Neural cell (in vitro differentiated cells): ENCODE data around the gene SLIT3. TPM values are rescaled to one million over a fixed set of nuclear protein-coding genes. Genes with fewer than 3 reads are reported as not detected.

ENCODE experiments used
- H2AFZ ChIP-seq: fragments of 200-600, 300-800 bp; sonication (generic), shearing (Covaris generic); 2 replicates; pipeline ENCODE4 v1.6.0; 2014; ENCODE audit warnings: low read depth, mild to moderate bottlenecking, antibody characterized with exemption, low read length, moderate library complexity
- H3F3A ChIP-seq: fragments of 200-600 bp; shearing (Covaris generic); 2 replicates; pipeline ENCODE4 v1.6.1; 2016; ENCODE audit warnings: mild to moderate bottlenecking, moderate library complexity, mixed read lengths, antibody characterized with exemption, low read length; ENCODE audit not compliant: insufficient read depth, poor library complexity, severe bottlenecking
- H3K27ac ChIP-seq: fragments of 200-600, 300-800 bp; sonication (generic), shearing (Covaris generic); 2 replicates; pipeline ENCODE4 v1.5.1; 2014; ENCODE audit warnings: mild to moderate bottlenecking, low read length, moderate library complexity
- H3K27me3 ChIP-seq: fragments of 300-800, 200-600 bp; sonication (generic), shearing (Covaris generic); 2 replicates; pipeline ENCODE4 v1.6.0; 2014; ENCODE audit warnings: mild to moderate bottlenecking, low read depth, low read length, moderate library complexity; ENCODE audit not compliant: insufficient read depth
- H3K36me3 ChIP-seq: fragments of 300-800, 200-600 bp; sonication (generic), shearing (Covaris generic); 2 replicates; pipeline ENCODE4 v1.5.1; 2014; ENCODE audit warnings: mild to moderate bottlenecking, antibody characterized with exemption, low read length, moderate library complexity; ENCODE audit not compliant: insufficient read depth
- H3K4me2 ChIP-seq: fragments of 300-800, 200-600 bp; sonication (generic), shearing (Covaris generic); 2 replicates; pipeline ENCODE4 v1.6.0; 2014; ENCODE audit warnings: mild to moderate bottlenecking, low read length
- H3K4me3 ChIP-seq: fragments of 300-800, 200-600 bp; sonication (generic), shearing (Covaris generic); 2 replicates; pipeline ENCODE4 v1.5.1; 2014; ENCODE audit warnings: mild to moderate bottlenecking, low read length, moderate library complexity
- H3K79me2 ChIP-seq: fragments of 200-600 bp; shearing (Covaris generic); replicated peaks from 2 replicates; pipeline ENCODE4 v1.6.0; 2014; ENCODE audit warnings: mild to moderate bottlenecking, low read length, moderate library complexity; ENCODE audit not compliant: insufficient read depth
- H3K9ac ChIP-seq: fragments of 300-800, 200-600 bp; sonication (generic), shearing (Covaris generic); 2 replicates; pipeline ENCODE4 v1.6.1; 2016; ENCODE audit warnings: mild to moderate bottlenecking, low read length, mixed read lengths
- H3K9me2 ChIP-seq: fragments of 200-600 bp; shearing (Covaris generic); 2 replicates; pipeline ENCODE4 v1.6.1; 2016; ENCODE audit warnings: mild to moderate bottlenecking, low read length, mixed read lengths; ENCODE audit not compliant: insufficient read depth
- H3K9me3 ChIP-seq: fragments of 200-600, 300-800 bp; sonication (generic), shearing (Covaris generic); 2 replicates; pipeline ENCODE4 v1.6.1; 2016; ENCODE audit warnings: mild to moderate bottlenecking, mixed run types, low read length, moderate library complexity, mixed read lengths
- H4K20me1 ChIP-seq: fragments of 200-600 bp; shearing (Covaris generic); 2 replicates; pipeline ENCODE4 v1.6.1; 2016; ENCODE audit warnings: mild to moderate bottlenecking, mixed run types; ENCODE audit not compliant: insufficient read depth
- EP300 ChIP-seq: fragments of 450-650 bp; conservative IDR thresholded peaks from 2 replicates; pipeline ENCODE4 v1.6.1; 2014; ENCODE audit warnings: antibody characterized with exemption, mild to moderate bottlenecking, moderate library complexity; ENCODE audit not compliant: poor library complexity, severe bottlenecking
- EZH2 ChIP-seq: fragments of 200-600, 300-800 bp; shearing (Covaris generic), sonication (generic); IDR thresholded peaks from 2 replicates; pipeline ENCODE4 v1.6.1; 2014; ENCODE audit warnings: antibody characterized with exemption, low read length, borderline replicate concordance, mild to moderate bottlenecking; ENCODE audit not compliant: insufficient read depth, poor library complexity, severe bottlenecking
- MXI1 ChIP-seq: fragments of 450-650 bp; conservative IDR thresholded peaks from 2 replicates; pipeline ENCODE4 v1.6.1; 2014; ENCODE audit warnings: antibody characterized with exemption, mild to moderate bottlenecking; ENCODE audit not compliant: poor library complexity, severe bottlenecking
- POLR2AphosphoS5 ChIP-seq: IDR thresholded peaks from 2 replicates; pipeline ENCODE4 v1.6.1; 2012
- RAD21 ChIP-seq: fragments of 450-650 bp; conservative IDR thresholded peaks from 2 replicates; pipeline ENCODE4 v1.6.1; 2014; ENCODE audit warnings: antibody characterized with exemption, mild to moderate bottlenecking, moderate library complexity
- SMC3 ChIP-seq: fragments of 450-650 bp; conservative IDR thresholded peaks from 2 replicates; pipeline ENCODE4 v1.6.1; 2014; ENCODE audit warnings: antibody characterized with exemption, mild to moderate bottlenecking, moderate library complexity; ENCODE audit not compliant: poor library complexity
- TAF1 ChIP-seq: IDR thresholded peaks from 2 replicates; pipeline ENCODE4 v1.6.1; 2012; ENCODE audit warnings: low read depth
- polyA plus RNA-seq: library from polyadenylated mRNA; depleted of rRNA; stranded (reverse); fragments of >200 nt; gene quantifications from 2 replicates; pipeline ENCODE4 v1.2.3, GENCODE V29; 2014
- TF ChIP-seq, protein P1 (sequence below): fragments of 450-650 bp; IDR thresholded peaks from 2 replicates; pipeline ENCODE4 v1.5.1; 2014; ENCODE audit warnings: antibody characterized with exemption, mild to moderate bottlenecking, moderate library complexity; ENCODE audit not compliant: poor library complexity, severe bottlenecking
- TF ChIP-seq, protein P2 (sequence below): IDR thresholded peaks from 2 replicates; pipeline ENCODE4 v1.6.1; 2012; ENCODE audit warnings: borderline replicate concordance

Gene SLIT3
- polyA plus RNA-seq, 1 donor from 2014 or later: 1.2 TPM

DNA sequence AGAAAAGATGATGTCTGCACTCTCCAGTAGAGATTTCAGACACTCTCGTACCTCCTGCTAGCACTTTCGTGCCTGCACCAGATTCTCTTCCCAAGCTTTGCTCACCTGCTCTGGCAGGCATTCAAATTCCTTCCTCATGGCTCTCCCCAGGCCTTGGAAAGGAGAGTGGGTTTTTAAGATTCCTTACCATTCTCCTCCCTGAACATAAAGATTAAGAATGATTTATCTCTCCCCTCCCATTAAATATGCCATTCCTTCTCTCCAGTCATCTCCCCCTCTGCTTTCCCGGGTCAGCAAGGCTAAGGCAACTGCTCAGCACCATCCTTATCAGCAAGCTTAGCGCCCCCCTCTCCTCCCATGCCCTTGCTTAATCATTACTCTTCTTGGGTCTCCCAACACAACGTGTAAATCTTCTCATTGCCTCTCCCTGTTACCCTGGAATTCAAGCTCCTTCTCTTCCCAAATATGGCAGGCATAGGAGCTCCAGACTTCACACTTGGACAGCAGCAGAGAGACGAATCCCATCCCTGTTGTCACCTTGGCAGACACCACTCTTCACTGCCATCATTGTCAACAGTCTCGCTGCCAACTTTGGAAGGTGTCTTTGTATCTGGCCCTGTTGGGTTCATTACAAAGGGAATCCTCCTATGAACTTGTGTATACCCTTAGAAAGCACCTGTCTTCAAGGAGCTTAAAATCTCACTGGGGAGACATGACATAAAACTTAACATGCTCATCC is 332.9 kb downstream of the SLIT3 start:
- no peaks in the 10 kb centered on the region for H3K9me2 ChIP-seq
- TF ChIP-seq, protein P1, sequence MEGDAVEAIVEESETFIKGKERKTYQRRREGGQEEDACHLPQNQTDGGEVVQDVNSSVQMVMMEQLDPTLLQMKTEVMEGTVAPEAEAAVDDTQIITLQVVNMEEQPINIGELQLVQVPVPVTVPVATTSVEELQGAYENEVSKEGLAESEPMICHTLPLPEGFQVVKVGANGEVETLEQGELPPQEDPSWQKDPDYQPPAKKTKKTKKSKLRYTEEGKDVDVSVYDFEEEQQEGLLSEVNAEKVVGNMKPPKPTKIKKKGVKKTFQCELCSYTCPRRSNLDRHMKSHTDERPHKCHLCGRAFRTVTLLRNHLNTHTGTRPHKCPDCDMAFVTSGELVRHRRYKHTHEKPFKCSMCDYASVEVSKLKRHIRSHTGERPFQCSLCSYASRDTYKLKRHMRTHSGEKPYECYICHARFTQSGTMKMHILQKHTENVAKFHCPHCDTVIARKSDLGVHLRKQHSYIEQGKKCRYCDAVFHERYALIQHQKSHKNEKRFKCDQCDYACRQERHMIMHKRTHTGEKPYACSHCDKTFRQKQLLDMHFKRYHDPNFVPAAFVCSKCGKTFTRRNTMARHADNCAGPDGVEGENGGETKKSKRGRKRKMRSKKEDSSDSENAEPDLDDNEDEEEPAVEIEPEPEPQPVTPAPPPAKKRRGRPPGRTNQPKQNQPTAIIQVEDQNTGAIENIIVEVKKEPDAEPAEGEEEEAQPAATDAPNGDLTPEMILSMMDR: no peak
- TF ChIP-seq EP300 (no peak), TAF1 (no peak), RAD21 (no peak), MXI1 (no peak), POLR2AphosphoS5 (no peak), EZH2 (no peak), SMC3 (no peak)
- TF ChIP-seq, protein P2, sequence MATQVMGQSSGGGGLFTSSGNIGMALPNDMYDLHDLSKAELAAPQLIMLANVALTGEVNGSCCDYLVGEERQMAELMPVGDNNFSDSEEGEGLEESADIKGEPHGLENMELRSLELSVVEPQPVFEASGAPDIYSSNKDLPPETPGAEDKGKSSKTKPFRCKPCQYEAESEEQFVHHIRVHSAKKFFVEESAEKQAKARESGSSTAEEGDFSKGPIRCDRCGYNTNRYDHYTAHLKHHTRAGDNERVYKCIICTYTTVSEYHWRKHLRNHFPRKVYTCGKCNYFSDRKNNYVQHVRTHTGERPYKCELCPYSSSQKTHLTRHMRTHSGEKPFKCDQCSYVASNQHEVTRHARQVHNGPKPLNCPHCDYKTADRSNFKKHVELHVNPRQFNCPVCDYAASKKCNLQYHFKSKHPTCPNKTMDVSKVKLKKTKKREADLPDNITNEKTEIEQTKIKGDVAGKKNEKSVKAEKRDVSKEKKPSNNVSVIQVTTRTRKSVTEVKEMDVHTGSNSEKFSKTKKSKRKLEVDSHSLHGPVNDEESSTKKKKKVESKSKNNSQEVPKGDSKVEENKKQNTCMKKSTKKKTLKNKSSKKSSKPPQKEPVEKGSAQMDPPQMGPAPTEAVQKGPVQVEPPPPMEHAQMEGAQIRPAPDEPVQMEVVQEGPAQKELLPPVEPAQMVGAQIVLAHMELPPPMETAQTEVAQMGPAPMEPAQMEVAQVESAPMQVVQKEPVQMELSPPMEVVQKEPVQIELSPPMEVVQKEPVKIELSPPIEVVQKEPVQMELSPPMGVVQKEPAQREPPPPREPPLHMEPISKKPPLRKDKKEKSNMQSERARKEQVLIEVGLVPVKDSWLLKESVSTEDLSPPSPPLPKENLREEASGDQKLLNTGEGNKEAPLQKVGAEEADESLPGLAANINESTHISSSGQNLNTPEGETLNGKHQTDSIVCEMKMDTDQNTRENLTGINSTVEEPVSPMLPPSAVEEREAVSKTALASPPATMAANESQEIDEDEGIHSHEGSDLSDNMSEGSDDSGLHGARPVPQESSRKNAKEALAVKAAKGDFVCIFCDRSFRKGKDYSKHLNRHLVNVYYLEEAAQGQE: no peak

DNA sequence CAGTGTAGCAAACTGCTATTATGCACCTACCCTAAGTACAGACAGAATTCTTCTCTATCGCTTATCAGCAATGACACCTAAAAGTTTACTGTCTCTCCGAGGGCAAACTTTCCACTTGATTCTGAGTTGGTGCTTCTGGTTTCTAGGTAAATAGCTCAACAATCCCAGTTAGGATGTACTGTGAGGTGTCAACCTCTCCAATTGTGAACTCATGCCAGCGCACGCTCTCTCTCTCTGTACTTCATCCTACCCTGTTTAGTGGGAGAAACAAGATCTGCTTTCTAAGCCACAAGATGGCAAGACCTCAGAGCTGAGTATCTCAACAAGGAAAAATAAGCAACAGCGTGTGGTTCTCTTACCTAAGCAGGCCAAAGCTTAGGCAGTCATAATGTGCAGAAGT is 335.3 kb downstream of the SLIT3 start:
- no peaks in the 10 kb centered on the region for H3K79me2 ChIP-seq
- no peaks in the 10 kb centered on the region for H3K9me3 ChIP-seq

More for the DNA sequence above, 332.9 kb downstream of the SLIT3 start:
- Histone ChIP-seq H3K27ac (no peak overlapping the region), H2AFZ (no peak overlapping the region), H3K9ac (no peak overlapping the region), H4K20me1 (no peaks in the 10 kb centered on the region), H3K4me2 (no peak overlapping the region), H3K9me3 (no peaks in the 10 kb centered on the region), H3K36me3 (no peaks in the 10 kb centered on the region), H3K4me3 (no peak overlapping the region), H3F3A (no peaks in the 10 kb centered on the region), H3K79me2 (no peaks in the 10 kb centered on the region), H3K27me3 (no peaks in the 10 kb centered on the region)

More for the DNA sequence above, 335.3 kb downstream of the SLIT3 start:
- TF ChIP-seq EP300: no peak
- no peak for TF ChIP-seq EZH2
- Histone ChIP-seq H4K20me1 (no peaks in the 10 kb centered on the region), H3K27me3 (peaks cover 2% of the 10 kb centered on the region), H2AFZ (no peak overlapping the region), H3K36me3 (no peaks in the 10 kb centered on the region), H3K9me2 (no peaks in the 10 kb centered on the region), H3K4me2 (no peak overlapping the region), H3K27ac (no peak overlapping the region), H3K9ac (no peak overlapping the region), H3K4me3 (no peak overlapping the region), H3F3A (no peaks in the 10 kb centered on the region)
